Measurements from ENCODE around the gene ATP7A.
"Not testable (repeated sequence)": the region's sequence is repeated elsewhere in the genome, so short reads cannot be mapped to it uniquely, and the experiment has no call there.

The ATP7A gene

DNA sequence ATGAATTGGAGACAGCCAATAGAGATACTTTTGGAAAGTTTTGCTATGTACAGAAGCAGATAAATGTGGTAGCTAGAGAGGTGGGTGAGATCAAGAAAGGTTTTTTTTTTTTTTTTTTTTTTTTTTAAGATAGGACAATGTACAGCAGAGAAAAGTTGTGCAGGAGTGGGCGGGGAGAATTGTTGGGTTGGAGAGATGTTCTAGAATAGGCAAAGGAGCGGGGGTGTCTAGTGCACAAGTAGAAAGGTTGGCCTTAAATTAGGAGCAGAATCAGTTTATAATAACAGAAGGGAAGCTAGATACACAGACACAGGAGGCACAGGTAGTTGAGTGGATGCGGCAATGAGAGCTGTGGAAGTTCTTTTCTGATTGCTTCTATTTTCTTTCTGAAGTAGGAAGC, 127.4 kb downstream of the ATP7A start:
- DNase-seq (ENCODE audit: low read depth) = no peak

DNA sequence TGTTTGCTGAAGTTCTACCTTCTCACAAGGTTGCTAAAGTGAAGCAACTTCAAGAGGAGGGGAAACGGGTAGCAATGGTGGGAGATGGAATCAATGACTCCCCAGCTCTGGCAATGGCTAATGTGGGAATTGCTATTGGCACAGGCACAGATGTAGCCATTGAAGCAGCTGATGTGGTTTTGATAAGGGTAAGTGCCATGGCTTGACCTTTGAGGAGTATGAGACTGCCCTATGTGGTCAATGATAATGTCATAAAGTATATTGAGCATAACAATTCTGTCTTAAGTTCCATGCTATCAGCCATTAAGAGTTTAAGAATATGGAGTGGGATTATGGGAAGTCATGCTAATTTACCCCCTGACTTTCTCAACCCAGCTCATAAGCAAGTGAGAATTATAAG, 132.1 kb downstream of the ATP7A start:
- no peak for DNase-seq (ENCODE audit: low read depth)

DNA sequence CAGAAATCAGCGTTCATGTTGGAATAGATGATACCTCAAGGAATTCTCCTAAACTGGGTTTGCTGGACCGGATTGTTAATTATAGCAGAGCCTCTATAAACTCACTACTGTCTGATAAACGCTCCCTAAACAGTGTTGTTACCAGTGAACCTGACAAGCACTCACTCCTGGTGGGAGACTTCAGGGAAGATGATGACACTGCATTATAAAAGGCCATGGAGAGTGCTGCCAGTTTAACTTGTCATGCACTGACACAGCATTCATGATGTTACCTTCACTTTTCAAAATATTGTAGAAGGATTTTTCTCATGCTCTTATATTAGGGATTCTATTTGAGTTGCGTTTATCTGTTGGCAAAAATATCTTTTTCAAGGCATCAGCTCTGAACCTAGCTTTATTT, 135.9 kb downstream of the ATP7A start:
- DNase-seq (ENCODE audit: low read depth) = no peak

DNA sequence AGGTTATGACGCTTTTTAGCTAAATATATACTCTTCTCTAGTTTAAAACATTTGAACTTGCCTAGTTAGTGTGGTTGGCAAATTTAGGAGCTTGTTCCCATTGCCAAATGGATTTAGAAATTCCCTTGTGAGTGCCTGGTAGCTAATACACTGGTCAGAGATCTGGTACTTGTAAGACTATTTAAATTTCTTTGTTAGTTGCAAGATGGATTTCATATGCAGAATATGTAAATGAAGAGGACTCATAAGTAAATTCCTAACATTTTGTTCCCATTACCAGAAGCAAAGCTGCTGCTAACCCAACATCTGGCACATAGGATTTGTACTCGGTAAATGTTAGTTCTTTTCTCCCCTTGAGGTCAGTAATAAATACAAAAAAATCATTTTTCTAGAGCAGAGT, 137.6 kb downstream of the ATP7A start:
- DNase-seq (ENCODE audit: low read depth) = peak; percentile 68

DNA sequence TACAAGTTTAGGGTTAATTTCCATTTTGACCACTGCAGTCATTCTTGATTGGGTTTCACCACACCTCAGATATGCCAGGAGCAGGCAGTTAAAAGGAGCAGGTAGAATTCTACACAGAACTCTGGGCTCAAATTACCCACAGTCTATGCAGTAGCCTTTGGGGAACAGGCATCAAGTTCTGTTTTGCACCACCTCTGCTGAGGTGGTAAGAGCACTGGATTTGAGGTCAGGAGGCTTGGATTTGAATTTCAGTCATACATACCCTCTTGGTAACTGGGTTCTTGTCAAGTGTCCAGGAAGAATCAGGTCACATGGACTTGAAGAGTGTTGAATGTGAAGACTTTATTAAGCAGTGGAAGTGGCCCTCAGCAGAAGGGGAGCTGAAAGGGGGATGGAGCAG, 153.2 kb downstream of the ATP7A start:
- no peak for DNase-seq (ENCODE audit: low read depth)

DNA sequence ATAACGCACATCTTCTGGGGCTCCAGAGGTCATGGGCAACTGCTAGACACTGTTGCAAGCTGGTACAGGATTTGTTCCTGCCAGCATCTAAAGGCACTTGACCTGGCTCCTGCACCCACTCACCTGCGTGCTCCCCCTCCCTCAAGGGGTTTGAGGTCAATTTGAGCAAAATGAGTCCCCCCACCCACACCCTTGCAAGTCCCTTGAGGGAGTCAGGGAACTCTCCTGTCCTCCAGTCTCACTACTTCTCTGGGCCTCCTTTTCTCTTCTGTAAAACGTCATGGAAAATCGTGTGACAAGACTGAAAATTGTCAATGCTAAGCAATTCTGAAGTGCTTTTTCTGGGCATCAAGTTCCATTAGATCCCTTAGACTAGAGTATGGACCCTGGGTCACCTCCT, 153.7 kb downstream of the ATP7A start:
- no peak for DNase-seq (ENCODE audit: low read depth)

DNA sequence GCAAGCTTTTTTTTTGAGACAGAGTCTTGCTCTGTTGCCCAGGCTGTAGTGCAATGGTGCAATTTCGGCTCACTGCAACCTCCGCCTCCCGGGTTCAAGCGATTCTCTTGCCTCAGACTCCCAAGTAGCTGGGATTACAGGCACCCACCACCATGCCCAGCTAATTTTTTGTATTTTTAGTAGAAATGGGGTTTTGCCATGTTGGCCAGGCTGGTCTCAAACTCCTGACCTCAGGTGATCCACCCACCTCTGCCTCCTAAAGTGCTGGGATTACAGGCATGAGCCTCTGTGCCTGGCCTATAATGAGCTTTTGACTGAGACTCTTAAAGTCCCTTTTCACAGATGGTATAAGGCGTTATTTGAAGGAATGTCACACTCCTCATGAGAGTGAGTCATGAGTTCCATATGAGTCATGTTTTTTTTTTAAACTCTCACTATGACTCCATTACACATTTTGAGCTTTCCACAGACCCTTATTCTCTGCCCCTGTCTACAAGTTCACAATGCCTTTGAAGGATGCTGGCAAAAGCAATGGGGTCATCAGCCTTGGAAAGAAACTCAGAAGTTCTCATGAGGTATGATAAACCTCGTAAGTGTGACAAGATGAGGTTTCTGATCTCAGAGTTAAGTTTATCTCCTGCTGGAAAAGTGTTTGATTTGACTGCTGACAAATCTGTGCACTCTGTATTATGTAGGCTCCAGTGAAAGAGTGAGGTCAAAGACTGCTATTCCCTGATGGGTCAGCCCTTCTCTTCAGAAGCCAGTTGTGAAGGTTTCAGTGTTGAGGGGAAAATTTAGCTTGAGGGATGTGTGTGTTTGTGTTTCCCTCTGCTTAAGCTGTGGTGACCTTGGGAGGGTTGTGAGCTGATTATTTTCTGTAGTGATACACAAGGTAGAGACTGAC, 154.5 kb downstream of the ATP7A start:
- peak; percentile 48 for DNase-seq (ENCODE audit: low read depth)

DNA sequence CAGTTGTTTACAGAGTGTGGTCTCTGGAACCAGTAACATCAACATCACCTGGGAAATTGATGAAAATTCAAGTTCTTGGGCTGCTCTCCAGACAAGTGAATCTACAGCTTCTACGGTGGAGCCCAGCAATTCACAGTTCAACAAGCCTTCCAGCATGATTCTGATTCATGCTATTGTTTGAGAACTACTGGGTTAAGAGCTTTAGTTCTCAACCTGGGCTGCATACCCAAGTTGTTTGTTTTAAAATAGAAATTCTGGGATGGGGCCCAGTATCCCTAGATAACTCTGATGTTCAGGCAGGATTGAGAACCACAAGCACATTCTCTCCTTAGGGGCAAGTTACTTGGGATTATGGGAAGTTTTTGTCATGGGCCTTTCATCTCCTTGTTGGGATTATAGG, 155.6 kb downstream of the ATP7A start:
- no peak for DNase-seq (ENCODE audit: low read depth)

DNA sequence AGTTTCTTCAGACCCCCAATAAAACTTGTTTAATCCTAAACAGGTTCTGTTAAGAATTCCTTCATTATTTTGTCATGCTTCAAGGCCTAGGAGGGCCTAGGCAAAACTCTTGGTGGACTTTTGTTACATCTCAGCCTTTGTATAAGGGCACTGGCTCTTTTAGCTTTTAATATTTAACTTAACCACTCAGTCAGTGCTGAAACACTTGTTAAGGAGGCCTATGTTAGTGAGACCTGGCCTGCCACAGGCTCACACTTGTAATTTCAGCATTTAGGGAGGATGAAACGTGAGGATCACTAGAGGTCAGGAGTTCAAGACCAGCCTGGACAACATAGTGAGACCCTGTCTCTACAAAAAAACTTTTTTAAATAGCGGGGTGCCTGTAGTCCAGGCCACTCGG, 160.8 kb downstream of the ATP7A start:
- DNase-seq (ENCODE audit: low read depth) = no peak

DNA sequence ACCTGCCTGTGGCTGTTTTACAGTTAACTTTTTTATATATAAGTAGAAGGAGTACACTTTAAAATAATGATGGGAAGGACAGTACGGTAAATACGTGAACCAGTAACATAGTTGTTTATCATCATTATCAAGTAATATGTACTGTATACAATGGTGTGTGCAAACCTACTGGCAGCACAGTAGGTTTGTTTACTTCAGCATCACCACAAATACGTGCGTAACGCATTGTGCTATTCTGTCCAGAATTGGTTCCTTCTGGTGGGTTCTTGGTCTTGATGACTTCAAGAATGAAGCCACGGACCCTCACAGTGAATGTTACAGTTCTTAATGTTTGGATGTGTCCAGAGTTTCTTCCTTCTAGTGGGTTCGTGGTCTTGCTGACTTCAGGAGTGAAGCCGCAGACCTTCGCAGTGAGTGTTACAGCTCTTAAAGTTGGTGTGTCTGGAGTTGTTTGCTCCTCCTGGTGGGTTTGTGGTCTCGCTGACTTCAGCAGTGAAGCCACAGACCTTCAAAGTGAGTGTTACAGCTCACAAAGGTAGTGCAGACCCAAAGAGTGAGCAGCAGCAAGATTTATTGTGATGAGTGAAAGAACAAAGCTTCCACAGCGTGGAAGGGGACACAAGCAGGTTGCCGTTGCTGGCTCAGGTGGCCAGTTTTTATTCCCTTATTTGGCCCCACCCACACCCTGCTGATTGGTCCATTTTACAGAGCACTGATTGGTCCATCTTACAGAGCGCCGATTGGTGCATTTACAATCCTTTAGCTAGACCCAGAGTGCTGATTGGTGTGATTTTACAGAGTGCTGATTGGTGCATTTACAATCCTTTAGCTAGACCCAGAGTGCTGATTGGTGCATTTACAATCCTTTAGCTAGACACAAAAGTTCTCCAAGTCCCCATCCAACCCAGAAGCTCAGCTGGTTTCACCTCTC, 162.9 kb downstream of the ATP7A start:
- not testable (repeated sequence) for DNase-seq (ENCODE audit: low read depth)

DNA sequence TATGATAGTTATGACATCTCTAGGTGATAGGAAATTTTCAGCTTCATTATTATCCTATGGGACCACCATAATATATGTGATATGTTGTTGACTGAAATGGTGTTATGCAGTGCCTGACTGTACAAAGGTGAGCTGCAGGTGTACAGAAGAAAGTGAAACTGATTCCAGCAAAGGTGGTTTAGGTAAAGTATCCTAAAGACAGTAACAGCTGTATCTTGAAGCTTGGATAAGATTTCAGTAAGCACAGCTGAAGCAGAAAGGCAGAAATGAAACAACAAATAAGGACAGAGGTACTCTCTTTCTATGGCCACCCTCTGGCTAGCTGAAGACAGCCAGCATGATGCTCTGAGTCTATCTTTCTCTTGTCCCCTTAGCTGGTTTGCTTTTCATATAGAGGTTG, 163.6 kb downstream of the ATP7A start:
- DNase-seq (ENCODE audit: low read depth) = no peak

DNA sequence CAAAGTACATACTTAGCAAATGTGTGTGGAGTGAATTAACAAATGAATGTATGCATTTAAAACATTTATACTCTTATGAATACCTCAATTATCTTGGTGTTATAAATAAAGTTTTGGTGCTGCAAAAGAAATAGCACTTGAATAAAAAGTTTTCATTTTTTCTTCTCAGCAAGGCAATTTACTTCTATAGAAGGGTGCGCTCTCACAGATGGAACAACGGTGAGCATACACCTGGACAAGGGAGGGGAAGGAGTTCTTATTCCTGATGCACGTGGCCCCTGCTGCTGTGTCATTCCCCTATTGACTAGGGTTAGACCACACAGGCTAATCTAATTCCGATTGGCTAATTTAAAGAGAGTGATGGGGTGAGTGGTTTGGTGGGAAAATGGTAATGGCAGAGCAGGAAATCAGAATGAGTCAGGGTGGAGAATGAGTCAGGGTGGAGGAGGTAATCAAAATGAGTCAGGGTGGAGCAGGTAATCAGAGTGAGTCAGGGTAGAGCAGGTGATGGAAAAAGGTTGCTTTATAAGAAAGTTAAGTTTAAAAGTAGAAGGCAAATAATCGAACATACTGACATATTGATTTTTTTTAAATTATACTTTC, 165.4 kb downstream of the ATP7A start:
- no peak for DNase-seq (ENCODE audit: low read depth)

DNA sequence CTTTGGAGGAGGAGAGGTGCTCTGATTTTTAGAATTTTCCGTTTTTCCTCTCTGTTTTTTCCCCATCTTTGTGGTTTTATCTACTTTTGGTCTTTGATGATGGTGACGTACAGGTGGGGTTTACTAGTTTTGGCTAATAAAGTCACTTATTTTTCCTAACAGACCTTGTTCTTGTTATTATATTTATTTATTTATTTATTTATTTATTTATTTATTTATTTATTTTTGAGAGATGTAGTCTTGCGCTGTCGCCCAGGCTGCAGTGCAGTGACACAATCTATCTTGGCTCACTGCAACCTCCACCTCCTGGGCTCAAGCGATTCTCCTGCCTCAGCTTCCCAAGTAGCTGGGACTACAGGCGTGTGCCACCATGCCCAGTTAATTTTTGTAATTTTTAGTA, 170.9 kb downstream of the ATP7A start:
- DNase-seq (ENCODE audit: low read depth) = not testable (repeated sequence)

DNA sequence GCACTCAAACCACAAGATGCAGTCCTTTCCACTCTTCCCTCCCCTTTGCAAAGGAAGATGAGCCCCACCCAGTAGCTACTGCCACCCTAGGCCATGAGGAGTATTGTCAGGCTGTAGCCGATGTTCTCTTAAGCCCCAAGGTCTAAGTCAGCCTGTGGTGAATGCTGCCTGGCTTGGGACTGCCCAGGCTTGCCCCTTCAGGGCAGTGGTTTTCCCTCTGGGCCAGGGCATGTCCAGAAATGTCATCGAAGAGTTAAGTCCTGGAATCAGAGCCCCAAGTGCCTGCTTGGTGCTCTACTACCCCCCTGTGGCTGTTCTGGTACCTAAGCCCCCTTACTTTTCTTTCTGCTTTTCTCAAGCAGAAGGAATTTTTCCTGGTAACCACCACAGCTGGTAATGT, 181.8 kb downstream of the ATP7A start:
- DNase-seq (ENCODE audit: low read depth) = peak; percentile 46

DNA sequence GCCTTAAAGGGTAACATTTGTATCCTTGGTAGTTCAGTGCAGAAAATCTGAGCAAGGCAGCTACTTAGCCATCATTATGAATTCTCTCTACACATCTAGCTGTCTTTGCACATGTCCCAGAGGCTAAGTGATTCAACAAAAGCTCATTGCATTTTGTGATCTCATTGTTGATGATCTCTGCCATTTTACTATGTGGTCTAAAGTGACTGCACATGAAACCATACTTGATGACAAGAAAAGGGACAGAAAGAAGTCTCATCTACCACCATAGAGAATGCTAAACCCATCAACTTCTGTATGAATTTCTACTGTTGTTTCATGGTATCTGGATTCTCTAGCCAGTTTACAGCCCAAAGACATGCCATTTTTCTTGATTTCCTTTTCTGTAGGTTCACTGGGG, 187.6 kb downstream of the ATP7A start:
- DNase-seq (ENCODE audit: low read depth) = no peak
